Sigmoid colon (tissue), 3 donors: ENCODE data around the gene ART4.

ENCODE experiments used
- POLR2A ChIP-seq, 2 donors: fragments of 450-650 bp; IDR thresholded peaks; one replicate each; pipeline ENCODE4 v1.6.1; 2016; ENCODE audit warnings: antibody characterized with exemption in 2 of 2, mild to moderate bottlenecking in 2 of 2, moderate library complexity in 2 of 2
- TF ChIP-seq, protein P1 (sequence below), 4 experiments: fragments of 450-650 bp in 3 of 4; fragments of 200-600 bp in 1 of 4; IDR thresholded peaks; one replicate each; pipeline ENCODE4 v1.5.1; 2016 to 2019; ENCODE audit warnings: antibody characterized with exemption in 4 of 4, mild to moderate bottlenecking in 3 of 4, moderate library complexity in 2 of 4

DNA sequence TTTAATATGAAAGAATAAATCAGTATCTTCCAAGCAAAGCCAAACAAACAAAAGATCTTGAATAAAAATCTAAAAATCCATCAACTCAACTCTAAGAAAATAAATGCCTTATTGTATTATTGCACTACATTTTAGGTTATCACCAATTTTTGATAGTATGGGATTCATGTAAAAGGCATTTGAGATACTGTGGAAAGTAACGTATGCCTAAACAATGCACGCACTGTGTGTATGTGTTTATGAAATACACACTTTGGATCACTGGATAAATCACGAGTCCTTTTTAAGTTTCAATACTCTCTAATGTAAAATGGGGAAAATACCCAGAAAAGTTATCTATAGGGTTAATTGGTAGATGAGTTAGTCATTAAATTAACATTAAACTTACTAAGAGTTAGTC, 57.8 kb downstream of the ART4 start:
- TF ChIP-seq, protein P1, sequence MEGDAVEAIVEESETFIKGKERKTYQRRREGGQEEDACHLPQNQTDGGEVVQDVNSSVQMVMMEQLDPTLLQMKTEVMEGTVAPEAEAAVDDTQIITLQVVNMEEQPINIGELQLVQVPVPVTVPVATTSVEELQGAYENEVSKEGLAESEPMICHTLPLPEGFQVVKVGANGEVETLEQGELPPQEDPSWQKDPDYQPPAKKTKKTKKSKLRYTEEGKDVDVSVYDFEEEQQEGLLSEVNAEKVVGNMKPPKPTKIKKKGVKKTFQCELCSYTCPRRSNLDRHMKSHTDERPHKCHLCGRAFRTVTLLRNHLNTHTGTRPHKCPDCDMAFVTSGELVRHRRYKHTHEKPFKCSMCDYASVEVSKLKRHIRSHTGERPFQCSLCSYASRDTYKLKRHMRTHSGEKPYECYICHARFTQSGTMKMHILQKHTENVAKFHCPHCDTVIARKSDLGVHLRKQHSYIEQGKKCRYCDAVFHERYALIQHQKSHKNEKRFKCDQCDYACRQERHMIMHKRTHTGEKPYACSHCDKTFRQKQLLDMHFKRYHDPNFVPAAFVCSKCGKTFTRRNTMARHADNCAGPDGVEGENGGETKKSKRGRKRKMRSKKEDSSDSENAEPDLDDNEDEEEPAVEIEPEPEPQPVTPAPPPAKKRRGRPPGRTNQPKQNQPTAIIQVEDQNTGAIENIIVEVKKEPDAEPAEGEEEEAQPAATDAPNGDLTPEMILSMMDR (IDR thresholded peaks at IDR 0.05): no peak
- TF ChIP-seq POLR2A (IDR thresholded peaks at IDR 0.05): no peak
